Gastroesophageal sphincter (tissue), 3 donors: ENCODE data around the gene SEC14L2.

Experiments used
- POLR2A ChIP-seq, 2 donors: fragments of 450-650 bp; IDR thresholded peaks; one replicate each; pipeline ENCODE4 v1.6.1; 2017; ENCODE audit warnings: antibody characterized with exemption in 2 of 2, mild to moderate bottlenecking in 2 of 2, moderate library complexity in 1 of 2
- TF ChIP-seq, protein P1 (sequence below), 4 experiments: fragments of 200-600 bp in 2 of 4; fragments of 450-650 bp in 2 of 4; sonication (generic) in 1 of 4; IDR thresholded peaks; one replicate each; pipeline ENCODE4 v1.5.1; 2017 to 2019; ENCODE audit warnings: antibody characterized with exemption in 4 of 4, mild to moderate bottlenecking in 2 of 4, moderate library complexity in 2 of 4

DNA sequence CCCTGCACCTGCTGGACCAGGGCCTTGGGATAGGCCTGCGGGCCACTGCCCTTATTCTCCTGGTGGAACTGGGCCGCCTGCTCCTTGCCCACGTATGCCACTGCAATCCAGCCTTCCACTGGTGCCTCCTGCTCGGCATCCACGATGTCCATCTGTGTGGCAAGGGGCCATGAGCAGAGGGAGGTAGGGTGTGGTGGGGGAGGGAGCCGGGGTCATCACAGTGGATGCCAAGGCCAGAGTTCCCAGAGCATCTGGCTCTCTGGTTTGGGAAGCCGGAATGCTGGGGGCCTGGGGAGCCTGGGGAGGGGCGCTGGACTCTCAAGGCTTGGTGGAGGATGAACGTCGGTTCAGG is 10.2 kb upstream of the SEC14L2 start:
- TF ChIP-seq, protein P1, sequence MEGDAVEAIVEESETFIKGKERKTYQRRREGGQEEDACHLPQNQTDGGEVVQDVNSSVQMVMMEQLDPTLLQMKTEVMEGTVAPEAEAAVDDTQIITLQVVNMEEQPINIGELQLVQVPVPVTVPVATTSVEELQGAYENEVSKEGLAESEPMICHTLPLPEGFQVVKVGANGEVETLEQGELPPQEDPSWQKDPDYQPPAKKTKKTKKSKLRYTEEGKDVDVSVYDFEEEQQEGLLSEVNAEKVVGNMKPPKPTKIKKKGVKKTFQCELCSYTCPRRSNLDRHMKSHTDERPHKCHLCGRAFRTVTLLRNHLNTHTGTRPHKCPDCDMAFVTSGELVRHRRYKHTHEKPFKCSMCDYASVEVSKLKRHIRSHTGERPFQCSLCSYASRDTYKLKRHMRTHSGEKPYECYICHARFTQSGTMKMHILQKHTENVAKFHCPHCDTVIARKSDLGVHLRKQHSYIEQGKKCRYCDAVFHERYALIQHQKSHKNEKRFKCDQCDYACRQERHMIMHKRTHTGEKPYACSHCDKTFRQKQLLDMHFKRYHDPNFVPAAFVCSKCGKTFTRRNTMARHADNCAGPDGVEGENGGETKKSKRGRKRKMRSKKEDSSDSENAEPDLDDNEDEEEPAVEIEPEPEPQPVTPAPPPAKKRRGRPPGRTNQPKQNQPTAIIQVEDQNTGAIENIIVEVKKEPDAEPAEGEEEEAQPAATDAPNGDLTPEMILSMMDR (IDR thresholded peaks at IDR 0.05) = no peak
- no peak for TF ChIP-seq POLR2A (IDR thresholded peaks at IDR 0.05)
